SK-N-SH (cell line): ENCODE measurements around the gene CLEC7A. TPM values are rescaled to one million over a fixed set of nuclear protein-coding genes. Genes with fewer than 3 reads are reported as not detected.

Experiments
- CTCF ChIA-PET: fragments of 300-600, 350-600 bp; formaldehyde crosslinking; extraction: SDS; loops from one replicate; lab custom pipeline; 2021; lab: Yijun Ruan, JAX
- POLR2A ChIA-PET: fragments of 350-600 bp; sonication (Branson Sonifier 250); formaldehyde crosslinking; extraction: SDS; loops from one replicate; lab custom pipeline; 2020; ENCODE audit warnings: antibody characterized with exemption, inconsistent platforms; lab: Yijun Ruan, JAX
- DNase-seq: peaks from one replicate; pipeline ENCODE4 v3.0.0; 2012
- H2AFZ ChIP-seq: fragments of 200-600 bp; sonication (generic); 2 replicates; pipeline ENCODE4 v1.8.1; 2016; ENCODE audit warnings: antibody characterized with exemption, mild to moderate bottlenecking, low read depth
- H3F3A ChIP-seq: fragments of 200-600 bp; sonication (generic); replicated peaks from 2 replicates; pipeline ENCODE3; 2016; ENCODE audit warnings: antibody characterized with exemption, mild to moderate bottlenecking; ENCODE audit not compliant: insufficient read depth
- H3K27ac ChIP-seq, 2 experiments: fragments of 200-500 bp in 1 of 2; fragments of 200-600 bp in 1 of 2; sonication (Bioruptor generic) in 1 of 2; sonication (generic), shearing (Covaris generic) in 1 of 2; 2 replicates each; pipeline versions ENCODE4 v1.5.1 to v1.6.1; 2014 to 2016; ENCODE audit warnings: low read depth in 2 of 2, inconsistent platforms in 1 of 2, low read length in 1 of 2, mild to moderate bottlenecking in 1 of 2, mixed read lengths in 1 of 2
- H3K27me3 ChIP-seq: fragments of 200-600 bp; sonication (generic), shearing (Covaris generic); 2 replicates; pipeline ENCODE4 v1.6.1; 2016; ENCODE audit warnings: mixed run types; ENCODE audit not compliant: insufficient read depth
- H3K36me3 ChIP-seq, 2 experiments: fragments of 200-500 bp in 1 of 2; fragments of 200-600 bp in 1 of 2; sonication (Bioruptor generic) in 1 of 2; sonication (generic) in 1 of 2; replicated peaks in 1 of 2; 2 replicates each; pipeline versions ENCODE3 to v1.5.1; 2014 to 2016; ENCODE audit warnings: low read length in 1 of 2, mild to moderate bottlenecking in 1 of 2; ENCODE audit not compliant: insufficient read depth in 2 of 2, control insufficient read depth in 1 of 2
- H3K4me1 ChIP-seq, 2 experiments: fragments of 200-500 bp in 1 of 2; fragments of 200-600 bp in 1 of 2; sonication (Bioruptor generic) in 1 of 2; sonication (generic), shearing (Covaris generic) in 1 of 2; 2 replicates each; pipeline versions ENCODE4 v1.5.1 to v1.6.1; 2014 to 2016; ENCODE audit warnings: low read depth in 1 of 2, low read length in 1 of 2, mixed run types in 1 of 2; ENCODE audit not compliant: insufficient read depth in 2 of 2, control insufficient read depth in 1 of 2
- H3K4me2 ChIP-seq: fragments of 200-600 bp; sonication (generic), shearing (Covaris generic); 2 replicates; pipeline ENCODE4 v1.6.1; 2017; ENCODE audit warnings: mixed run types
- H3K4me3 ChIP-seq, 2 experiments: fragments of 200-500 bp in 1 of 2; fragments of 200-600 bp in 1 of 2; sonication (Bioruptor generic) in 1 of 2; sonication (generic), shearing (Covaris generic) in 1 of 2; 2 replicates each; pipeline versions ENCODE4 v1.5.1 to v1.8.1; 2014 to 2016; ENCODE audit warnings: low read depth in 2 of 2, inconsistent platforms in 1 of 2, low read length in 1 of 2, mild to moderate bottlenecking in 1 of 2, mixed read lengths in 1 of 2, moderate library complexity in 1 of 2
- H3K79me2 ChIP-seq: fragments of 200-600 bp; sonication (generic); 2 replicates; pipeline ENCODE4 v1.8.1; 2017; ENCODE audit warnings: mild to moderate bottlenecking; ENCODE audit not compliant: insufficient read depth
- H3K9ac ChIP-seq: fragments of 200-600 bp; sonication (generic); 2 replicates; pipeline ENCODE4 v1.6.1; 2017; ENCODE audit warnings: mixed run types
- H3K9me2 ChIP-seq: fragments of 200-600 bp; sonication (generic); 2 replicates; pipeline ENCODE4 v1.6.1; 2017; ENCODE audit warnings: mixed run types
- H3K9me3 ChIP-seq: fragments of 200-600 bp; sonication (generic); 2 replicates; pipeline ENCODE4 v1.6.1; 2017; ENCODE audit warnings: mixed run types, mild to moderate bottlenecking, moderate library complexity
- H4K20me1 ChIP-seq: fragments of 200-600 bp; sonication (generic); 2 replicates; pipeline ENCODE4 v1.6.1; 2017; ENCODE audit warnings: mild to moderate bottlenecking, mixed run types; ENCODE audit not compliant: insufficient read depth
- CHD2 ChIP-seq: fragments of 150-350 bp; IDR thresholded peaks from 2 replicates; pipeline ENCODE4 v1.6.1; 2018; ENCODE audit warnings: low read length; ENCODE audit not compliant: partially characterized antibody
- CTCF ChIP-seq: fragments of 200-600 bp; sonication (generic); IDR thresholded peaks from 2 replicates; pipeline ENCODE4 v1.6.1; 2017; ENCODE audit warnings: antibody characterized with exemption, mild to moderate bottlenecking, moderate library complexity
- EP300 ChIP-seq, 2 experiments: IDR thresholded peaks; 2 replicates each; pipeline versions ENCODE4 v1.4.0 to v1.6.1; 2012; ENCODE audit warnings: borderline replicate concordance in 1 of 2, low read depth in 1 of 2, low read length in 1 of 2
- GABPA ChIP-seq: IDR thresholded peaks from 2 replicates; pipeline ENCODE4 v1.4.0; 2012; ENCODE audit warnings: low read depth, mild to moderate bottlenecking
- MXI1 ChIP-seq: IDR thresholded peaks from 2 replicates; pipeline ENCODE4 v1.6.1; 2012; ENCODE audit warnings: mild to moderate bottlenecking, low read depth, low read length, improper control_type of control experiment
- NFIC ChIP-seq: IDR thresholded peaks from 2 replicates; pipeline ENCODE4 v1.4.0; 2012; ENCODE audit warnings: borderline replicate concordance
- NRF1 ChIP-seq: IDR thresholded peaks from 2 replicates; pipeline ENCODE4 v1.6.1; 2012; ENCODE audit warnings: low read depth, mild to moderate bottlenecking, low read length
- RAD21 ChIP-seq: IDR thresholded peaks from 2 replicates; pipeline ENCODE4 v1.6.1; 2012; ENCODE audit warnings: mild to moderate bottlenecking, low read length
- REST ChIP-seq: IDR thresholded peaks from 2 replicates; pipeline ENCODE4 v1.6.1; 2012; ENCODE audit warnings: mild to moderate bottlenecking, low read depth, low read length, moderate library complexity
- RFX5 ChIP-seq: IDR thresholded peaks from 2 replicates; pipeline ENCODE4 v1.6.1; 2012; ENCODE audit warnings: mild to moderate bottlenecking, improper control_type of control experiment, low read length
- RXRA ChIP-seq: IDR thresholded peaks from 2 replicates; pipeline ENCODE4 v1.4.0; 2012; ENCODE audit warnings: low read depth, mild to moderate bottlenecking, borderline replicate concordance
- TCF12 ChIP-seq: IDR thresholded peaks from 2 replicates; pipeline ENCODE4 v1.4.0; 2012
- WGBS: methylation state at CpG from one replicate; pipeline ENCODE4 v1.1.6; 2017; ENCODE audit warnings: low lambda C conversion rate; 5-methylcytosine and 5-hydroxymethylcytosine counted together
- polyA plus RNA-seq, 3 experiments: library from polyadenylated mRNA; depleted of rRNA; stranded (reverse); fragments of >200 nt; gene quantifications; 2 replicates each; pipeline ENCODE4 v1.2.3, GENCODE V29; 2012
- TF ChIP-seq, protein P1 (sequence below): fragments of 150-350 bp; IDR thresholded peaks from 2 replicates; pipeline ENCODE4 v1.6.1; 2016; ENCODE audit warnings: mild to moderate bottlenecking, low read depth, low read length

Gene CLEC7A
- polyA plus RNA-seq, 1 of the 3 experiments (the other 2 are of a cell fraction) = not detected

- Histone ChIP-seq H3K27me3 (peaks cover 10% of the 10 kb centered on the region; the same call in 1 of the 2 replicates), H3K4me3 (no peak overlapping the region), H3K9ac (no peak overlapping the region), H3K36me3 (no peaks in the 10 kb centered on the region), H3K9me3 (no peaks in the 10 kb centered on the region), H3K4me1 (no peaks in the 10 kb centered on the region), H3F3A (no peaks in the 10 kb centered on the region), H3K4me2 (no peak overlapping the region), H3K27ac (no peak overlapping the region), H4K20me1 (no peaks in the 10 kb centered on the region), H3K9me2 (no peaks in the 10 kb centered on the region), H3K79me2 (no peaks in the 10 kb centered on the region), H2AFZ (no peak overlapping the region)
- WGBS = 5% methylated on average over 3 of the region's 3 CpGs
- POLR2A ChIA-PET = no interaction called here
- DNase-seq = no peak
- no peak for TF ChIP-seq CHD2
- no peak for TF ChIP-seq CTCF
- no peak for TF ChIP-seq GABPA
- TF ChIP-seq REST = no peak
- no peak for TF ChIP-seq NRF1
- CTCF ChIA-PET = interaction anchor here (0.8 kb wide), 1 partner anchor 9 kb away, joined by 3 read pairs; no protein-coding TSS in a partner anchor
These were observed 10.9 kb downstream of the CLEC7A start for GRCh38 chr12:10119066-10119465.

GRCh38 chr12:10115890-10116289 is 14.1 kb downstream of the CLEC7A start:
- Histone ChIP-seq H3K4me1 (no peaks in the 10 kb centered on the region), H3K36me3 (no peaks in the 10 kb centered on the region), H3K4me2 (no peak overlapping the region), H3K9ac (no peak overlapping the region), H3K27me3 (peaks cover 10% of the 10 kb centered on the region; the same call in 1 of the 2 replicates), H4K20me1 (no peaks in the 10 kb centered on the region), H3K9me3 (no peaks in the 10 kb centered on the region), H3K27ac (no peak overlapping the region), H3K9me2 (no peaks in the 10 kb centered on the region), H3K4me3 (no peak overlapping the region), H3F3A (no peaks in the 10 kb centered on the region), H2AFZ (no peak overlapping the region), H3K79me2 (no peaks in the 10 kb centered on the region)
- POLR2A ChIA-PET = no interaction called here
- DNase-seq = no peak
- CTCF ChIA-PET = no interaction called here
- 9% methylated on average over 7 of the region's 7 CpGs for WGBS
- TF ChIP-seq REST (no peak), TCF12 (no peak), CHD2 (no peak), RFX5 (no peak), RAD21 (no peak), GABPA (no peak), NFIC (no peak), EP300 (IDR thresholded peaks at IDR 0.05; ENCODE audit: borderline replicate concordance in 1 of 2, low read depth in 1 of 2, low read length in 1 of 2) (no peak), CTCF (no peak), MXI1 (no peak), RXRA (no peak)
- TF ChIP-seq, protein P1, sequence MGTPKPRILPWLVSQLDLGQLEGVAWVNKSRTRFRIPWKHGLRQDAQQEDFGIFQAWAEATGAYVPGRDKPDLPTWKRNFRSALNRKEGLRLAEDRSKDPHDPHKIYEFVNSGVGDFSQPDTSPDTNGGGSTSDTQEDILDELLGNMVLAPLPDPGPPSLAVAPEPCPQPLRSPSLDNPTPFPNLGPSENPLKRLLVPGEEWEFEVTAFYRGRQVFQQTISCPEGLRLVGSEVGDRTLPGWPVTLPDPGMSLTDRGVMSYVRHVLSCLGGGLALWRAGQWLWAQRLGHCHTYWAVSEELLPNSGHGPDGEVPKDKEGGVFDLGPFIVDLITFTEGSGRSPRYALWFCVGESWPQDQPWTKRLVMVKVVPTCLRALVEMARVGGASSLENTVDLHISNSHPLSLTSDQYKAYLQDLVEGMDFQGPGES = no peak
